Measurements from ENCODE around the gene ADI1.
"Not testable (repeated sequence)": the region's sequence is repeated elsewhere in the genome, so short reads cannot be mapped to it uniquely, and the experiment has no call there.

Gene ADI1

GRCh38 chr2:3492475-3492787, 26.9 kb downstream of the ADI1 start:
- DNase-seq = not testable (repeated sequence)

- DNase-seq = no peak
Measured at GRCh38 chr2:3491716-3492474, 27.4 kb downstream of the ADI1 start.

- no peak for DNase-seq
Measured at GRCh38 chr2:3491306-3491705, 28.0 kb downstream of the ADI1 start.

GRCh38 chr2:3490191-3491170, 28.9 kb downstream of the ADI1 start:
- DNase-seq = no peak

GRCh38 chr2:3489764-3490115, 29.6 kb downstream of the ADI1 start:
- DNase-seq = no peak

GRCh38 chr2:3488855-3489763, 30.2 kb downstream of the ADI1 start:
- DNase-seq = peak; percentile 34 to 42

- no peak for DNase-seq
Measured at GRCh38 chr2:3488061-3488531, 31.2 kb downstream of the ADI1 start.

GRCh38 chr2:3487432-3487831, 31.9 kb downstream of the ADI1 start:
- no peak for DNase-seq

- DNase-seq = no peak
Measured at GRCh38 chr2:3487028-3487425, 32.3 kb downstream of the ADI1 start.

- no peak for DNase-seq
Measured at GRCh38 chr2:3486047-3487027, 33.0 kb downstream of the ADI1 start.

- DNase-seq = no peak
Measured at GRCh38 chr2:3485166-3485565, 34.2 kb downstream of the ADI1 start.

GRCh38 chr2:3483986-3484960, 35.1 kb downstream of the ADI1 start:
- DNase-seq = no peak

- DNase-seq = peak in 1 of 2 experiments; percentile 19
Measured at GRCh38 chr2:3483227-3483985, 35.9 kb downstream of the ADI1 start.

GRCh38 chr2:3482363-3482821, 36.9 kb downstream of the ADI1 start:
- no peak for DNase-seq

GRCh38 chr2:3481736-3482362, 37.5 kb downstream of the ADI1 start:
- DNase-seq = no peak

GRCh38 chr2:3481011-3481400, 38.3 kb downstream of the ADI1 start:
- DNase-seq = no peak

GRCh38 chr2:3480352-3481010, 38.9 kb downstream of the ADI1 start:
- DNase-seq = no peak
